ENCODE data around the gene GRIA3. TPM values are rescaled to one million over a fixed set of nuclear protein-coding genes. Genes with fewer than 3 reads are reported as not detected.

GRIA3 gene
- total RNA-seq, 2 experiments from 2014 or later, result 0.39 to 0.54 TPM

- Mint-ChIP-seq H3K36me3 (no peaks in the 10 kb centered on the region), H3K27me3 (no peaks in the 10 kb centered on the region), H3K27ac (no peak overlapping the region), H3K4me1 (no peaks in the 10 kb centered on the region), H3K9me3 (no peaks in the 10 kb centered on the region), H3K4me3 (no peak overlapping the region)
- ATAC-seq (ENCODE audit: low read depth) (no peak), DNase-seq (no peak)
- POLR2A ChIA-PET, result no interaction called here
These were observed 8.5 kb upstream of the GRIA3 start for GRCh38 chrX:123175366-123176122.

GRCh38 chrX:123181233-123181914, 2.7 kb upstream of the GRIA3 start:
- DNase-seq, result no peak
- no peak for ATAC-seq (ENCODE audit: low read depth)
- Mint-ChIP-seq H3K4me3 (no peak overlapping the region), H3K27me3 (peaks cover 29% of the 10 kb centered on the region), H3K4me1 (peaks cover 1% of the 10 kb centered on the region), H3K9me3 (no peaks in the 10 kb centered on the region), H3K36me3 (no peaks in the 10 kb centered on the region), H3K27ac (no peak overlapping the region)
- POLR2A ChIA-PET, result no interaction called here

- ATAC-seq (ENCODE audit: low read depth), result no peak
- Mint-ChIP-seq H3K9me3 (no peaks in the 10 kb centered on the region), H3K27me3 (peaks cover 31% of the 10 kb centered on the region), H3K4me1 (peaks cover 1% of the 10 kb centered on the region), H3K4me3 (no peak overlapping the region), H3K27ac (no peak overlapping the region), H3K36me3 (no peaks in the 10 kb centered on the region)
- no peak for DNase-seq
- POLR2A ChIA-PET, result no interaction called here
These were observed 793 bp downstream of the GRIA3 start for GRCh38 chrX:123184866-123185276.

- Mint-ChIP-seq H3K4me1 (peaks cover 1% of the 10 kb centered on the region), H3K9me3 (no peaks in the 10 kb centered on the region), H3K27me3 (peaks cover 31% of the 10 kb centered on the region), H3K27ac (no peak overlapping the region), H3K4me3 (no peak overlapping the region), H3K36me3 (no peaks in the 10 kb centered on the region)
- POLR2A ChIA-PET, result no interaction called here
- no peak for DNase-seq
- no peak for ATAC-seq (ENCODE audit: low read depth)
These were observed 1.6 kb downstream of the GRIA3 start for GRCh38 chrX:123185721-123186120.

GRCh38 chrX:123186801-123187200, 2.7 kb downstream of the GRIA3 start:
- no peak for ATAC-seq (ENCODE audit: low read depth)
- H3K27ac Mint-ChIP-seq, result no peak overlapping the region
- peaks cover 31% of the 10 kb centered on the region for H3K27me3 Mint-ChIP-seq
- no peak overlapping the region for H3K4me3 Mint-ChIP-seq
- no peaks in the 10 kb centered on the region for H3K9me3 Mint-ChIP-seq
- no peaks in the 10 kb centered on the region for H3K36me3 Mint-ChIP-seq
- POLR2A ChIA-PET, result no interaction called here
- DNase-seq, result no peak
- H3K4me1 Mint-ChIP-seq, result peaks cover 1% of the 10 kb centered on the region

GRCh38 chrX:123188081-123188480, 4.0 kb downstream of the GRIA3 start:
- H3K27ac Mint-ChIP-seq, result no peak overlapping the region
- H3K9me3 Mint-ChIP-seq, result no peaks in the 10 kb centered on the region
- POLR2A ChIA-PET, result no interaction called here

GRCh38 chrX:123189338-123189737, 5.3 kb downstream of the GRIA3 start:
- Mint-ChIP-seq H3K4me3 (no peak overlapping the region), H3K27ac (no peak overlapping the region), H3K36me3 (no peaks in the 10 kb centered on the region), H3K4me1 (no peaks in the 10 kb centered on the region), H3K9me3 (no peaks in the 10 kb centered on the region), H3K27me3 (peaks cover 17% of the 10 kb centered on the region)
- DNase-seq (no peak), ATAC-seq (ENCODE audit: low read depth) (no peak)
- POLR2A ChIA-PET, result no interaction called here

More at GRCh38 chrX:123188081-123188480, 4.0 kb downstream of the GRIA3 start:
- Mint-ChIP-seq H3K4me1 (peaks cover 1% of the 10 kb centered on the region), H3K4me3 (no peak overlapping the region), H3K27me3 (peaks cover 26% of the 10 kb centered on the region), H3K36me3 (no peaks in the 10 kb centered on the region)
- no peak for DNase-seq
- ATAC-seq (ENCODE audit: low read depth), result no peak

- POLR2A ChIA-PET, result no interaction called here
- Mint-ChIP-seq H3K36me3 (no peaks in the 10 kb centered on the region), H3K27me3 (peaks cover 12% of the 10 kb centered on the region), H3K9me3 (no peaks in the 10 kb centered on the region), H3K27ac (no peak overlapping the region), H3K4me1 (no peaks in the 10 kb centered on the region), H3K4me3 (no peak overlapping the region)
- no peak for ATAC-seq (ENCODE audit: low read depth)
- no peak for DNase-seq
These were observed 6.0 kb downstream of the GRIA3 start for GRCh38 chrX:123190096-123190495.

GRCh38 chrX:123193101-123193500, 9.0 kb downstream of the GRIA3 start:
- DNase-seq, result no peak
- H3K4me1 Mint-ChIP-seq, result no peaks in the 10 kb centered on the region
- ATAC-seq (ENCODE audit: low read depth), result no peak
- no peaks in the 10 kb centered on the region for H3K9me3 Mint-ChIP-seq
- no peaks in the 10 kb centered on the region for H3K27me3 Mint-ChIP-seq
- POLR2A ChIA-PET, result no interaction called here
- H3K4me3 Mint-ChIP-seq, result no peak overlapping the region
- H3K36me3 Mint-ChIP-seq, result no peaks in the 10 kb centered on the region
- no peak overlapping the region for H3K27ac Mint-ChIP-seq

- Mint-ChIP-seq H3K27me3 (no peaks in the 10 kb centered on the region), H3K27ac (no peak overlapping the region), H3K4me3 (no peak overlapping the region), H3K4me1 (no peaks in the 10 kb centered on the region), H3K9me3 (no peaks in the 10 kb centered on the region), H3K36me3 (no peaks in the 10 kb centered on the region)
- ATAC-seq (ENCODE audit: low read depth), result no peak
- no peak for DNase-seq
- POLR2A ChIA-PET, result no interaction called here
These were observed 15.3 kb downstream of the GRIA3 start for GRCh38 chrX:123199338-123199737.

- no peaks in the 10 kb centered on the region for H3K4me1 Mint-ChIP-seq
- no peaks in the 10 kb centered on the region for H3K9me3 Mint-ChIP-seq
- H3K27ac Mint-ChIP-seq, result no peak overlapping the region
- POLR2A ChIA-PET, result no interaction called here
- no peak for ATAC-seq (ENCODE audit: low read depth)
- no peak overlapping the region for H3K4me3 Mint-ChIP-seq
- no peaks in the 10 kb centered on the region for H3K27me3 Mint-ChIP-seq
- no peaks in the 10 kb centered on the region for H3K36me3 Mint-ChIP-seq
- DNase-seq, result no peak
These were observed 17.6 kb downstream of the GRIA3 start for GRCh38 chrX:123201720-123202119.

GRCh38 chrX:123202523-123202922, 18.4 kb downstream of the GRIA3 start:
- Mint-ChIP-seq H3K36me3 (no peaks in the 10 kb centered on the region), H3K4me3 (no peak overlapping the region), H3K9me3 (no peaks in the 10 kb centered on the region), H3K27ac (no peak overlapping the region), H3K4me1 (no peaks in the 10 kb centered on the region), H3K27me3 (no peaks in the 10 kb centered on the region)
- ATAC-seq (ENCODE audit: low read depth) (no peak), DNase-seq (no peak)
- POLR2A ChIA-PET, result no interaction called here

- Mint-ChIP-seq H3K4me3 (no peak overlapping the region), H3K4me1 (no peaks in the 10 kb centered on the region), H3K27ac (no peak overlapping the region), H3K36me3 (no peaks in the 10 kb centered on the region), H3K9me3 (no peaks in the 10 kb centered on the region), H3K27me3 (no peaks in the 10 kb centered on the region)
- ATAC-seq (ENCODE audit: low read depth) (no peak), DNase-seq (no peak)
- POLR2A ChIA-PET, result no interaction called here
These were observed 19.7 kb downstream of the GRIA3 start for GRCh38 chrX:123203772-123204171.

- DNase-seq, result no peak
- ATAC-seq (ENCODE audit: low read depth), result no peak
- H3K4me3 Mint-ChIP-seq, result no peak overlapping the region
- no peaks in the 10 kb centered on the region for H3K36me3 Mint-ChIP-seq
- H3K27me3 Mint-ChIP-seq, result peaks cover 2% of the 10 kb centered on the region
- POLR2A ChIA-PET, result no interaction called here
- no peak overlapping the region for H3K27ac Mint-ChIP-seq
- no peaks in the 10 kb centered on the region for H3K4me1 Mint-ChIP-seq
- no peaks in the 10 kb centered on the region for H3K9me3 Mint-ChIP-seq
These were observed 22.1 kb downstream of the GRIA3 start for GRCh38 chrX:123206176-123206575.

Measured in activated naive CD8-positive, alpha-beta T cell treated with anti-CD3 and anti-CD28 coated beads, Interleukin-2, amount 10 ng/mL, durations not matched to agents 7 days and 5 days (primary cell).